Mammary epithelial cell (primary cell): ENCODE data around the gene MAL.

Source experiments
- EZH2 ChIP-seq: IDR thresholded peaks from 2 replicates; pipeline ENCODE4 v1.6.1; 2012; ENCODE audit warnings: low read length, inconsistent platforms, borderline replicate concordance
- TF ChIP-seq, protein P1 (sequence below), 2 donors: IDR thresholded peaks in 1 of 2; conservative IDR thresholded peaks in 1 of 2; 2 replicates each; pipeline ENCODE4 v1.5.1; 2011 to 2012; ENCODE audit warnings: inconsistent platforms in 2 of 2, low read length in 2 of 2, mild to moderate bottlenecking in 2 of 2, control low read depth in 1 of 2, low read depth in 1 of 2; ENCODE audit not compliant: insufficient read depth in 1 of 2; ENCODE audit errors: extremely low read depth in 1 of 2

DNA sequence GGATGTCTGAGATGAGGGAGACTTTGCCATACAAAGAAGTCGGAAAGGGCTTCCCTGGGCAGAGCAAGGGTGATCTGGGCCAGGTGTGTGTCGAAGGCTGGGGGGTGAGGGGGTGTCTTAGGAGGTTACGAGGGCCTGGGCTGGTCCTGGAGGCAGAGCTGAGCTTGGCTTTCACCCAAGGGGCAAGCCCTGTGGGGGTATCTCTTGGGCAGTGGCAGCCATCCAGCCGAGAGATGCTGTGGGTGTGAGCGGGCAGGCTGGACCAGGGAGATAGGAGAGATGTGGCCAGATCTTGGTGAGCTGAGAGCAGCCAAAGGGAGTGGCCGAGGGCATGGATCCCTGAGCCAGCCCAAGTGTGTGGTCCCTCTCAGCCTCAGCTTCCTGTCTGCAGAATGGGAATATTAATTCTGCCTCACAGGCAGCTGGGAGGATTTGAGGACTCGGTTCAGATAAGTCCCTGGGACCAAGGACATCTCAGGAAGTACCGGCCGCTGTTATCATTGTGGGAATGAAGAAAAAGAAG is 33.0 kb downstream of the MAL start:
- TF ChIP-seq, protein P1, sequence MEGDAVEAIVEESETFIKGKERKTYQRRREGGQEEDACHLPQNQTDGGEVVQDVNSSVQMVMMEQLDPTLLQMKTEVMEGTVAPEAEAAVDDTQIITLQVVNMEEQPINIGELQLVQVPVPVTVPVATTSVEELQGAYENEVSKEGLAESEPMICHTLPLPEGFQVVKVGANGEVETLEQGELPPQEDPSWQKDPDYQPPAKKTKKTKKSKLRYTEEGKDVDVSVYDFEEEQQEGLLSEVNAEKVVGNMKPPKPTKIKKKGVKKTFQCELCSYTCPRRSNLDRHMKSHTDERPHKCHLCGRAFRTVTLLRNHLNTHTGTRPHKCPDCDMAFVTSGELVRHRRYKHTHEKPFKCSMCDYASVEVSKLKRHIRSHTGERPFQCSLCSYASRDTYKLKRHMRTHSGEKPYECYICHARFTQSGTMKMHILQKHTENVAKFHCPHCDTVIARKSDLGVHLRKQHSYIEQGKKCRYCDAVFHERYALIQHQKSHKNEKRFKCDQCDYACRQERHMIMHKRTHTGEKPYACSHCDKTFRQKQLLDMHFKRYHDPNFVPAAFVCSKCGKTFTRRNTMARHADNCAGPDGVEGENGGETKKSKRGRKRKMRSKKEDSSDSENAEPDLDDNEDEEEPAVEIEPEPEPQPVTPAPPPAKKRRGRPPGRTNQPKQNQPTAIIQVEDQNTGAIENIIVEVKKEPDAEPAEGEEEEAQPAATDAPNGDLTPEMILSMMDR (conservative IDR thresholded peaks at IDR 0.05 in 1 of 2, IDR thresholded peaks at IDR 0.05 in 1 of 2; ENCODE audit: extremely low read depth in 1 of 2, insufficient read depth in 1 of 2, low read depth in 1 of 2, low read length in 2 of 2) = no peak
- no peak for TF ChIP-seq EZH2
